OCI-LY1 (cell line): Measurements from ENCODE around the gene GNAI1.

ENCODE experiments used
- CTCF ChIP-seq: fragments of 200-600 bp; sonication (generic), shearing (Covaris generic); IDR thresholded peaks from 2 replicates; pipeline ENCODE4 v1.5.1; 2017; ENCODE audit warnings: mild to moderate bottlenecking, antibody characterized with exemption, low read length, moderate library complexity, mixed read lengths
- EZH2 ChIP-seq: fragments of 200-600 bp; sonication (generic), shearing (Covaris generic); IDR thresholded peaks from 2 replicates; pipeline ENCODE4 v1.8.0; 2017; ENCODE audit warnings: borderline replicate concordance, mixed run types, mild to moderate bottlenecking, antibody characterized with exemption, low read length, moderate library complexity, mixed read lengths

DNA sequence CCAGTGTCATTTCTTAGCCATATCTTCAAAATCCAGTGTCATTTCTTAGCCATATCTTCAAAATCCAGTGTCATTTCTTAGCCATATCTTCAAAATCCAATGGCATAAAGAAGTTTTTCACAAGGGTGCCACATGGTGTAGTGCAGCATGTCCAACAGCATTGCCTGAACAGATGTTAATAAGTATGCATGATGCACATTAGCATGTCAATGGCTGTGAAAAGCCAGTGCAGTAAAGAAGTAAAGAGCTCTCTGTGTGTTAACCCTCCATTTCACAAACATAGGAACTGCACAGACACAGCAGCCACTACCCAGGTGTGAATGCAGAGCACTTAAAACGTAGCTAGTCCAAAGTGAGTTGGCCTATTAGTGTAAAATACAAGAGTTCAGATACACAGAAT, 89.8 kb downstream of the GNAI1 start:
- TF ChIP-seq EZH2 (no peak), CTCF (no peak)
